OCI-LY7 (cell line): ENCODE data around the gene LMX1B. TPM values are rescaled to one million over a fixed set of nuclear protein-coding genes. Genes with fewer than 3 reads are reported as not detected.

Experiments
- BruUV-seq: library from RNA; stranded (reverse); fragments of 400-500 nt; replicated peaks from 2 replicates; lab custom pipeline; 2021; lab: Mats Ljungman, UMichigan
- CTCF ChIA-PET: fragments of 300-600 bp; sonication (Branson Sonifier 250); formaldehyde crosslinking; loops from one replicate; lab custom pipeline; 2022; ENCODE audit warnings: antibody characterized with exemption; ENCODE audit not compliant: unreplicated experiment; lab: Charles Lee
- POLR2A ChIA-PET: fragments of 300-600 bp; sonication (Branson Sonifier 250); formaldehyde crosslinking; loops from one replicate; lab custom pipeline; 2022; ENCODE audit warnings: antibody characterized with exemption; lab: Charles Lee
- DNase-seq: peaks from one replicate; pipeline ENCODE4 v3.0.0-alpha.2; 2015; ENCODE audit warnings: low spot score
- H2AFZ ChIP-seq: fragments of 200-600 bp; sonication (generic), shearing (Covaris generic); 2 replicates; pipeline ENCODE4 v1.6.1; 2014; ENCODE audit warnings: mild to moderate bottlenecking, antibody characterized with exemption, low read length, moderate library complexity
- H3K27ac ChIP-seq: fragments of 200-600 bp; sonication (generic); 2 replicates; pipeline ENCODE4 v1.5.1; 2014; ENCODE audit warnings: mixed run types, low read depth, mild to moderate bottlenecking, moderate library complexity, low read length, inconsistent platforms; ENCODE audit not compliant: poor library complexity, severe bottlenecking
- H3K36me3 ChIP-seq: fragments of 200-600 bp; sonication (generic); 2 replicates; pipeline ENCODE4 v1.6.1; 2014; ENCODE audit warnings: mild to moderate bottlenecking, antibody characterized with exemption, low read length, moderate library complexity, mixed read lengths; ENCODE audit not compliant: insufficient read depth
- H3K4me1 ChIP-seq: fragments of 200-600 bp; sonication (generic); 2 replicates; pipeline ENCODE4 v1.5.1; 2014; ENCODE audit warnings: mild to moderate bottlenecking, low read length; ENCODE audit not compliant: insufficient read depth, poor library complexity, severe bottlenecking
- H3K4me2 ChIP-seq: fragments of 200-600 bp; sonication (generic); 2 replicates; pipeline ENCODE4 v1.6.1; 2014; ENCODE audit warnings: mild to moderate bottlenecking, low read length
- H3K4me3 ChIP-seq: fragments of 200-600 bp; sonication (generic); 2 replicates; pipeline ENCODE4 v1.5.1; 2014; ENCODE audit warnings: mild to moderate bottlenecking, low read depth, low read length; ENCODE audit not compliant: poor library complexity, severe bottlenecking
- H3K79me2 ChIP-seq: fragments of 200-600 bp; sonication (generic); 2 replicates; pipeline ENCODE4 v1.6.1; 2016; ENCODE audit warnings: low read depth, mild to moderate bottlenecking, low read length, moderate library complexity, mixed read lengths; ENCODE audit not compliant: insufficient read depth
- H3K9me2 ChIP-seq: fragments of 200-600 bp; sonication (generic); 2 replicates; pipeline ENCODE4 v1.6.1; 2016; ENCODE audit warnings: mild to moderate bottlenecking, low read length, mixed read lengths; ENCODE audit not compliant: insufficient read depth
- H3K9me3 ChIP-seq: fragments of 200-600 bp; sonication (generic); 2 replicates; pipeline ENCODE4 v1.6.1; 2014; ENCODE audit warnings: mild to moderate bottlenecking, mixed run types, low read length, mixed read lengths
- H4K20me1 ChIP-seq: fragments of 200-600 bp; sonication (generic); 2 replicates; pipeline ENCODE4 v1.6.1; 2014; ENCODE audit warnings: mild to moderate bottlenecking, antibody characterized with exemption, low read length, moderate library complexity, mixed read lengths; ENCODE audit not compliant: insufficient read depth
- CTCF ChIP-seq: fragments of 200-600 bp; sonication (generic); conservative IDR thresholded peaks from 2 replicates; pipeline ENCODE4 v1.5.1; 2014; ENCODE audit warnings: mild to moderate bottlenecking, antibody characterized with exemption, low read length, moderate library complexity, mixed read lengths
- EZH2phosphoT487 ChIP-seq: fragments of 200-600 bp; sonication (generic); IDR thresholded peaks from 2 replicates; pipeline ENCODE4 v1.6.1; 2018; ENCODE audit warnings: low read depth, borderline replicate concordance, mild to moderate bottlenecking, mixed run types, antibody characterized with exemption, low read length, moderate library complexity, mixed read lengths
- intact Hi-C: fragments of 100-400 bp; cut with micrococcal nuclease; formaldehyde crosslinking; loops from one replicate; pipeline ENCODE4 v1.10.0; 2022; ENCODE audit not compliant: unreplicated experiment
- total RNA-seq, 2 experiments: library from RNA; depleted of rRNA in 1 of 2; stranded (reverse); fragments of >200 nt in 1 of 2; shearing (Covaris generic) in 1 of 2; gene quantifications; 2 replicates each; pipeline ENCODE4 v1.2.3, GENCODE V29; 2014 to 2022

LMX1B gene
- total RNA-seq, 2 experiments from 2014 or later = not detected

- intact Hi-C loops = no loop called here
- Histone ChIP-seq H3K36me3 (no peaks in the 10 kb centered on the region), H4K20me1 (no peaks in the 10 kb centered on the region), H3K4me3 (no peak overlapping the region), H3K4me2 (no peak overlapping the region), H3K9me3 (no peaks in the 10 kb centered on the region), H2AFZ (no peak overlapping the region), H3K27ac (no peak overlapping the region), H3K79me2 (no peaks in the 10 kb centered on the region), H3K9me2 (no peaks in the 10 kb centered on the region), H3K4me1 (no peaks in the 10 kb centered on the region)
- ChIA-PET POLR2A (interaction anchor here (0.6 kb wide), 1 partner anchor 465 kb away, joined by 4 read pairs; no protein-coding TSS in a partner anchor), CTCF (no interaction called here)
- no peak for TF ChIP-seq CTCF
- TF ChIP-seq EZH2phosphoT487 = no peak
- DNase-seq = no peak
- BruUV-seq = no TSS peak
These were observed 65.3 kb downstream of the LMX1B start for GRCh38 chr9:126678989-126679388.

- TF ChIP-seq CTCF (no peak), EZH2phosphoT487 (no peak)
- ChIA-PET POLR2A (no interaction called here), CTCF (no interaction called here)
- no peaks in the 10 kb centered on the region for H3K9me2 ChIP-seq
- H3K4me2 ChIP-seq = no peak overlapping the region
- no peak overlapping the region for H3K27ac ChIP-seq
- H3K4me3 ChIP-seq = no peak overlapping the region
- H3K79me2 ChIP-seq = no peaks in the 10 kb centered on the region
- H4K20me1 ChIP-seq = no peaks in the 10 kb centered on the region
- no TSS peak for BruUV-seq
- no peak overlapping the region for H2AFZ ChIP-seq
- H3K36me3 ChIP-seq = no peaks in the 10 kb centered on the region
- intact Hi-C loops = no loop called here
- no peak for DNase-seq
- no peaks in the 10 kb centered on the region for H3K9me3 ChIP-seq
- no peaks in the 10 kb centered on the region for H3K4me1 ChIP-seq
These were observed 67.6 kb downstream of the LMX1B start for GRCh38 chr9:126681336-126681735.

DNA sequence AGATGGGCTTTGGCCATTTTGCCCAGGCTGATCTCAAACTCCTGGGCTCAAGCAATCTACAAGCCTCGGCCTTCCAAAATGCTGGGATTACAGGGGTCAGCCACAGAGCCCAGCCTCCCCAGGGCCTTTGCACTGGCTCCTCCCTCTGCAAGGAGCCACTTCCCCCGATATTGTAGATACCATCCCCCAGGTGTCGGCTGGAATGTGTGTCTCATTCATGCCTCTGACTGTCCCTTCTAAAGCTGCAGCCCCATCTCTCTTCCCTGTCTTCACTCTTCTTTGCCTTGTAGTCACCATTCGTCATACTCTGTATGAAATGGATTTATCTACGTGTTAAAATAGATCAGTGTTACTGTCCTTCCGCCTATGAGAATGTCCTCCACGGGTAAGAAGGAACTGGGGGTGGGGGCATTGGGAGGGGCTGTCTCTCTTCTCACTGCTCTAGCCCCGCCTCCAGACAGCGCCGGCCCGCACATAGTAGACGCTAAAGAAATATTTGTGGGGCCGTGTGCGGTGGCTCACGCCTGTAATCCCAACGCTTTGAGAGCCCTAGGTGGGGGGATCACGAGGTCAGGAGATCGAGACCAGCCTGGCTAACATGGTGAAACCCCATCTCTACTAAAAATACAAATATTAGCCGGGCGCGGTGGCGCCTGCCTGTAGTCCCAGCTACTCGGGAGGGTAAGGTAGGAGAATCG lies 68.5 kb downstream of the LMX1B start:
- TF ChIP-seq EZH2phosphoT487 (no peak), CTCF (no peak)
- Histone ChIP-seq H4K20me1 (no peaks in the 10 kb centered on the region), H3K4me1 (no peaks in the 10 kb centered on the region), H3K4me2 (no peak overlapping the region), H3K4me3 (no peak overlapping the region), H3K9me2 (no peaks in the 10 kb centered on the region), H3K27ac (no peak overlapping the region), H3K36me3 (no peaks in the 10 kb centered on the region), H3K9me3 (no peaks in the 10 kb centered on the region), H3K79me2 (no peaks in the 10 kb centered on the region), H2AFZ (no peak overlapping the region)
- DNase-seq = no peak
- ChIA-PET POLR2A (no interaction called here), CTCF (no interaction called here)
- intact Hi-C loops = no loop called here
- BruUV-seq = no TSS peak
